PC-9 (cell line): ENCODE data around the gene AP4S1.

ENCODE experiments used
- CTCF ChIP-seq: fragments of 200-600 bp; sonication (generic); conservative IDR thresholded peaks from 2 replicates; pipeline ENCODE4 v1.6.1; 2017; ENCODE audit warnings: mixed run types, antibody characterized with exemption, mild to moderate bottlenecking, moderate library complexity
- EZH2 ChIP-seq: fragments of 200-600 bp; sonication (generic); IDR thresholded peaks from 2 replicates; pipeline ENCODE4 v1.8.0; 2017; ENCODE audit warnings: antibody characterized with exemption, low read depth

DNA sequence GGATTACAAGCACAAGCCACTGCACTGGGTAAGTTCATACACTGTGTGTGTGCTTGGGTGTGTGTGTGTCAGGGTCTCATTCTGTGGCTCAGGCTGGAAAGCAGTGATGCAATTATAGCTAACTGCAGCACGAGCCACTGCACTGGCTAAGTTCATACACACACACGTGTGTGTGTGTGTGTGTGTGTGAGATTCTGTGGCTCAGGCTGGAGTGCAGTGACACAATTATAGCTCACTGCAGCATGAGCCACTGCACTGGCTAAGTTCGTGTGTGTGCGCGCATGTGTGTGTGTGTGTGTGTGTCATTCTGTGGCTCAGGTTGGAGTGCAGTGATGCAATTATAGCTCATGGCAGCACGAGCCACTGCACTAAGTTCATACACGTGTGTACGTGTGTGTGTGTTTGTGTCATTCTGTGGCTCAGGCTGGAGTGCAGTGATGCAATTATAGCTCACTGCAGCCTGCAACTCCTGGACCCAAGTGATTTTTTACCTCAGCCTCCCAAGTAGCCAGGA is 96.7 kb downstream of the AP4S1 start:
- TF ChIP-seq CTCF (no peak), EZH2 (no peak)
